Adrenal gland (tissue), 12 donors: ENCODE results near the gene ASAP2. TPM values are rescaled to one million over a fixed set of nuclear protein-coding genes. Genes with fewer than 3 reads are reported as not detected.

ENCODE experiments used
- DNase-seq, 7 donors: peaks; one replicate each; pipeline ENCODE4 v3.0.0-alpha.2; 2019 to 2020
- H3K27ac ChIP-seq, 5 donors: fragments of 200-600 bp; sonication (generic) in 4 of 5; 1 replicate in 3 of 5; 2 replicates in 2 of 5; pipeline versions ENCODE4 v1.5.1 to v1.8.0; 2016 to 2020; ENCODE audit warnings: mild to moderate bottlenecking in 1 of 5
- H3K27me3 ChIP-seq: fragments of 200-600 bp; 2 replicates; pipeline ENCODE4 v1.8.0; 2021
- H3K36me3 ChIP-seq, 2 donors: fragments of 200-600 bp; replicated peaks in 1 of 2; 1 replicate in 1 of 2; 2 replicates in 1 of 2; pipeline versions ENCODE4 v1.5.1 to v1.8.0; 2018 to 2022
- H3K4me1 ChIP-seq, 2 donors: fragments of 200-600 bp; replicated peaks in 1 of 2; 1 replicate in 1 of 2; 2 replicates in 1 of 2; pipeline versions ENCODE4 v1.5.1 to v1.8.0; 2018 to 2021
- H3K4me3 ChIP-seq, 4 donors: fragments of 200-600 bp; sonication (generic) in 3 of 4; one replicate each; pipeline ENCODE4 v1.5.1; 2016 to 2018
- H3K9me3 ChIP-seq, 3 donors: fragments of 200-600 bp; sonication (generic) in 1 of 3; replicated peaks in 1 of 3; 1 replicate in 2 of 3; 2 replicates in 1 of 3; pipeline versions ENCODE4 v1.5.1 to v1.8.0; 2016 to 2021
- POLR2A ChIP-seq, 2 donors: fragments of 450-650 bp; IDR thresholded peaks; one replicate each; pipeline ENCODE4 v1.6.1; 2017; ENCODE audit warnings: antibody characterized with exemption in 2 of 2, mild to moderate bottlenecking in 2 of 2, moderate library complexity in 1 of 2
- WGBS, 4 donors: extraction: QIAGEN DNeasy Blood & Tissue Kit in 2 of 4; methylation state at CpG; one replicate each; pipeline versions ENCODE4 v1.1.5 to v1.1.7; 2013 to 2017; 5-methylcytosine and 5-hydroxymethylcytosine counted together
- intact Hi-C, 2 donors: fragments of 100-400 bp; cut with DNase I; formaldehyde crosslinking; loops; one replicate each; pipeline versions ENCODE4 v1.14.1 to v1.15.0; 2022 to 2023
- polyA plus RNA-seq, 3 donors: library from polyadenylated mRNA; stranded (reverse); fragments of 200-250 nt in 2 of 3; fragments of 350-450 nt in 1 of 3; fragmentation: Illumina TruSeq in 1 of 3; extraction: RNeasy Lipid Tissue Mini Kit (QIAGEN cat#74804) in 1 of 3; gene quantifications; one replicate each; pipeline ENCODE4 v1.2.3, GENCODE V29; 2013 to 2014
- total RNA-seq, 9 donors: library from RNA; depleted of rRNA in 4 of 9; stranded (reverse); fragments of >200 nt in 4 of 9; fragments of 120-200 nt in 1 of 9; fragmentation: NEBNext Ultra II Directional in 1 of 9; extraction: Animal tissue kit (Norgen Biotek cat#: 25700) in 1 of 9; gene quantifications; one replicate each; pipeline versions ENCODE4 v1.1.0 to v1.2.4, GENCODE V29; 2013 to 2023
- TF ChIP-seq, protein P1 (sequence below), 6 experiments: fragments of 450-650 bp in 4 of 6; fragments of 200-600 bp in 2 of 6; sonication (generic) in 1 of 6; IDR thresholded peaks; 1 replicate in 5 of 6; 2 replicates in 1 of 6; pipeline versions ENCODE4 v1.5.1 to v1.8.0; 2016 to 2021; ENCODE audit warnings: antibody characterized with exemption in 6 of 6, mild to moderate bottlenecking in 2 of 6, moderate library complexity in 1 of 6
- donor health status: healthy with polysubstance abuse.
- donor health status: Bipolar disorder and iron deficiency.
- donor health status: DM: yes; HTN: yes; CAD: no.
- donor health status: DM: no; HTN: no; CAD: no.
- donor health status: DM: no; HTN: no; CAD: no.
- donor health status: DM: yes; HTN: yes; CAD: no.

The ASAP2 gene
- total and polyA plus RNA-seq, 12 donors, result 5.4 to 12.9 (median 7.7) TPM

- no peak for DNase-seq
- 86 to 88% (median 88%) methylated on average over 17 of the region's 17 CpGs for WGBS, 4 donors
- Histone ChIP-seq H3K27me3 (no peaks in the 10 kb centered on the region), H3K4me1 (no peaks in the 10 kb centered on the region), H3K27ac (peak overlapping the region in 1 of 5 donors; percentile 29), H3K36me3 (peaks cover 0 to 5% of the 10 kb centered on the region in 2 donors), H3K9me3 (no peaks in the 10 kb centered on the region), H3K4me3 (no peak overlapping the region)
- TF ChIP-seq, protein P1, sequence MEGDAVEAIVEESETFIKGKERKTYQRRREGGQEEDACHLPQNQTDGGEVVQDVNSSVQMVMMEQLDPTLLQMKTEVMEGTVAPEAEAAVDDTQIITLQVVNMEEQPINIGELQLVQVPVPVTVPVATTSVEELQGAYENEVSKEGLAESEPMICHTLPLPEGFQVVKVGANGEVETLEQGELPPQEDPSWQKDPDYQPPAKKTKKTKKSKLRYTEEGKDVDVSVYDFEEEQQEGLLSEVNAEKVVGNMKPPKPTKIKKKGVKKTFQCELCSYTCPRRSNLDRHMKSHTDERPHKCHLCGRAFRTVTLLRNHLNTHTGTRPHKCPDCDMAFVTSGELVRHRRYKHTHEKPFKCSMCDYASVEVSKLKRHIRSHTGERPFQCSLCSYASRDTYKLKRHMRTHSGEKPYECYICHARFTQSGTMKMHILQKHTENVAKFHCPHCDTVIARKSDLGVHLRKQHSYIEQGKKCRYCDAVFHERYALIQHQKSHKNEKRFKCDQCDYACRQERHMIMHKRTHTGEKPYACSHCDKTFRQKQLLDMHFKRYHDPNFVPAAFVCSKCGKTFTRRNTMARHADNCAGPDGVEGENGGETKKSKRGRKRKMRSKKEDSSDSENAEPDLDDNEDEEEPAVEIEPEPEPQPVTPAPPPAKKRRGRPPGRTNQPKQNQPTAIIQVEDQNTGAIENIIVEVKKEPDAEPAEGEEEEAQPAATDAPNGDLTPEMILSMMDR (IDR thresholded peaks at IDR 0.05), result no peak
- TF ChIP-seq POLR2A (IDR thresholded peaks at IDR 0.05), result no peak
- intact Hi-C loops, result no loop called here
These were observed 92.8 kb downstream of the ASAP2 start for GRCh38 chr2:9299161-9300100.

GRCh38 chr2:9300214-9300613 is 93.6 kb downstream of the ASAP2 start:
- WGBS, 4 donors, result 93 to 100% (median 95%) methylated on average over 3 of the region's 3 CpGs
- Histone ChIP-seq H3K36me3 (peaks cover 0 to 5% of the 10 kb centered on the region in 2 donors), H3K27ac (no peak overlapping the region), H3K27me3 (no peaks in the 10 kb centered on the region), H3K9me3 (no peaks in the 10 kb centered on the region), H3K4me3 (no peak overlapping the region), H3K4me1 (no peaks in the 10 kb centered on the region)
- TF ChIP-seq, protein P1 (IDR thresholded peaks at IDR 0.05), result no peak
- no peak for TF ChIP-seq POLR2A (IDR thresholded peaks at IDR 0.05)
- no peak for DNase-seq
- intact Hi-C loops, result no loop called here

DNA sequence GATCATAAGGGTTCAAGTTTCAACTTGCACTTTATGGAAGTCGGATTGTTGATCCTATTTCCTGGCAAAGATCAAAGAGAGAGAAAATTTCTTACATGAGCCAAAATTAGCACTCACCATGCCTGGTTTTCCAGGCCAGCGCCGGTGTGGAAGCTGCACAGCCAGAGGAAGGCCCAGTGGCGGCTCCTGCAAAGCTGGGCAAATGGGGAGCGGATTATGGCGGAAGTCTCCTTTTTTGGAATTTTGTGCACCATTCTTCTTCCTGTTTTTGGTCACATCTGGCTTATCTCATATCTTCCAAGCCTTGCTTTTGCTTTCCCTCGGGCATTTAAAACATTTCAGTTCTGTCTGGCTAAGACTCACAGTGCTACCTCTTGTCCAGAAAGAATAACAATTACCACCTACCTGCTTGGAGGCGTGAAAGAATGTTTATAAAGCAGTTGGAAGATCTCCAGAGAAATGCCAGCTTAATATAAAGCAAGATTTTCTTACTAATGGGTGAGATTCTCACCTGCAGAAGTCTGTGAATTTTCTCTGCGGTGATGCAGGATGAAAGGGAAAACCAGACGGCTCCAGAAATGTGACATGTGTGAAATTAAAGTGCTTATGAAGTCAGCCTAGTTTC is 94.3 kb downstream of the ASAP2 start:
- Histone ChIP-seq H3K4me1 (no peaks in the 10 kb centered on the region), H3K4me3 (no peak overlapping the region), H3K27ac (no peak overlapping the region), H3K36me3 (peaks cover 0 to 5% of the 10 kb centered on the region in 2 donors), H3K9me3 (no peaks in the 10 kb centered on the region), H3K27me3 (no peaks in the 10 kb centered on the region)
- WGBS, 4 donors, result 84 to 93% (median 86%) methylated on average over 10 of the region's 10 CpGs
- intact Hi-C loops, result no loop called here
- TF ChIP-seq POLR2A (IDR thresholded peaks at IDR 0.05), result no peak
- TF ChIP-seq, protein P1 (IDR thresholded peaks at IDR 0.05), result no peak
- no peak for DNase-seq

GRCh38 chr2:9302755-9303154 is 96.1 kb downstream of the ASAP2 start:
- intact Hi-C loops, result no loop called here
- no peak for DNase-seq

More at GRCh38 chr2:9302755-9303154, 96.1 kb downstream of the ASAP2 start:
- Histone ChIP-seq H3K36me3 (peaks cover 0 to 5% of the 10 kb centered on the region in 2 donors), H3K9me3 (no peaks in the 10 kb centered on the region), H3K27me3 (no peaks in the 10 kb centered on the region), H3K4me1 (no peaks in the 10 kb centered on the region), H3K4me3 (no peak overlapping the region), H3K27ac (no peak overlapping the region)
- TF ChIP-seq, protein P1 (IDR thresholded peaks at IDR 0.05), result no peak
- no peak for TF ChIP-seq POLR2A (IDR thresholded peaks at IDR 0.05)
- WGBS, 4 donors, result 84 to 97% (median 93%) methylated on average over 2 of the region's 2 CpGs
